Lung (tissue), 12 donors: Measurements from ENCODE around the gene TET1. TPM values are rescaled to one million over a fixed set of nuclear protein-coding genes. Genes with fewer than 3 reads are reported as not detected.

ENCODE experiments used
- ATAC-seq: fragments of 200-7000 bp; cut with Tn5 transposase; one replicate; pipeline ENCODE4 v1.9.1; 2020; ENCODE audit warnings: moderate number of reproducible peaks; ENCODE audit not compliant: insufficient read depth, low FRiP score
- DNase-seq, 3 donors: peaks; one replicate each; pipeline ENCODE4 v3.0.0-alpha.2; 2013 to 2017
- H3K27ac ChIP-seq, 2 donors: one replicate each; pipeline ENCODE4 v1.5.1; 2013; ENCODE audit warnings: mild to moderate bottlenecking in 2 of 2, moderate library complexity in 2 of 2, control low read depth in 1 of 2, inconsistent platforms in 1 of 2, low read depth in 1 of 2, low read length in 1 of 2
- H3K27me3 ChIP-seq, 3 donors: one replicate each; pipeline ENCODE4 v1.5.1; 2013; ENCODE audit warnings: low read length in 2 of 3; ENCODE audit not compliant: control insufficient read depth in 3 of 3, insufficient read depth in 3 of 3
- H3K36me3 ChIP-seq, 4 donors: one replicate each; pipeline ENCODE4 v1.5.1; 2013; ENCODE audit warnings: low read length in 4 of 4, mild to moderate bottlenecking in 1 of 4, moderate library complexity in 1 of 4; ENCODE audit not compliant: control insufficient read depth in 4 of 4, insufficient read depth in 4 of 4
- H3K4me1 ChIP-seq, 5 donors: one replicate each; pipeline ENCODE4 v1.5.1; 2013; ENCODE audit warnings: low read length in 5 of 5, mild to moderate bottlenecking in 2 of 5, moderate library complexity in 1 of 5; ENCODE audit not compliant: control insufficient read depth in 5 of 5, insufficient read depth in 5 of 5
- H3K4me3 ChIP-seq: one replicate; pipeline ENCODE4 v1.5.1; 2013; ENCODE audit warnings: mild to moderate bottlenecking, control low read depth, moderate library complexity
- H3K9ac ChIP-seq, 2 donors: one replicate each; pipeline ENCODE4 v1.5.1; 2013; ENCODE audit warnings: low read length in 2 of 2, control low read depth in 1 of 2; ENCODE audit not compliant: insufficient read depth in 1 of 2
- H3K9me3 ChIP-seq, 4 donors: one replicate each; pipeline ENCODE4 v1.5.1; 2013; ENCODE audit warnings: low read length in 3 of 4, mild to moderate bottlenecking in 1 of 4, moderate library complexity in 1 of 4; ENCODE audit not compliant: control insufficient read depth in 4 of 4, insufficient read depth in 3 of 4
- CTCF ChIP-seq: IDR thresholded peaks from 2 replicates; pipeline ENCODE4 v1.5.1; 2012; ENCODE audit warnings: mild to moderate bottlenecking; ENCODE audit errors: control extremely low read depth, extremely low read depth
- WGBS, 2 donors: extraction: QIAGEN DNeasy Blood & Tissue Kit; methylation state at CpG; one replicate each; pipeline ENCODE4 v1.1.7; 2013; 5-methylcytosine and 5-hydroxymethylcytosine counted together
- polyA plus RNA-seq, 2 donors: library from polyadenylated mRNA; stranded (reverse); fragments of 200-250 nt; gene quantifications; one replicate each; pipeline ENCODE4 v1.2.1, GENCODE V29; 2013
- total RNA-seq, 2 donors: library from RNA; depleted of rRNA in 1 of 2; stranded (reverse); fragments of >200 nt in 1 of 2; gene quantifications; one replicate each; pipeline ENCODE4 v1.2.1, GENCODE V29; 2014 to 2021
- donor health status: control.
- donor health status: control.
- donor health status: Bipolar disorder and iron deficiency.
- donor health status: healthy.
- donor health status: DM: yes; HTN: yes; CAD: no.

TET1 gene
- total and polyA plus RNA-seq, 4 donors = 0.06 to 23.5 (median 0.73) TPM

GRCh38 chr10:68543004-68543918 is 16.9 kb upstream of the TET1 start:
- no peak for ATAC-seq
- WGBS, 2 donors = 78 to 81% methylated on average over 5 of the region's 5 CpGs
- no peak overlapping the region for H3K4me3 ChIP-seq
- H3K27me3 ChIP-seq = no peaks in the 10 kb centered on the region
- H3K9me3 ChIP-seq = no peaks in the 10 kb centered on the region
- H3K4me1 ChIP-seq = peaks cover 0 to 3% (median 0%) of the 10 kb centered on the region in 5 donors
- H3K27ac ChIP-seq = no peak overlapping the region
- DNase-seq = no peak
- TF ChIP-seq CTCF = no peak
- H3K36me3 ChIP-seq = no peaks in the 10 kb centered on the region
- no peak overlapping the region for H3K9ac ChIP-seq

DNA sequence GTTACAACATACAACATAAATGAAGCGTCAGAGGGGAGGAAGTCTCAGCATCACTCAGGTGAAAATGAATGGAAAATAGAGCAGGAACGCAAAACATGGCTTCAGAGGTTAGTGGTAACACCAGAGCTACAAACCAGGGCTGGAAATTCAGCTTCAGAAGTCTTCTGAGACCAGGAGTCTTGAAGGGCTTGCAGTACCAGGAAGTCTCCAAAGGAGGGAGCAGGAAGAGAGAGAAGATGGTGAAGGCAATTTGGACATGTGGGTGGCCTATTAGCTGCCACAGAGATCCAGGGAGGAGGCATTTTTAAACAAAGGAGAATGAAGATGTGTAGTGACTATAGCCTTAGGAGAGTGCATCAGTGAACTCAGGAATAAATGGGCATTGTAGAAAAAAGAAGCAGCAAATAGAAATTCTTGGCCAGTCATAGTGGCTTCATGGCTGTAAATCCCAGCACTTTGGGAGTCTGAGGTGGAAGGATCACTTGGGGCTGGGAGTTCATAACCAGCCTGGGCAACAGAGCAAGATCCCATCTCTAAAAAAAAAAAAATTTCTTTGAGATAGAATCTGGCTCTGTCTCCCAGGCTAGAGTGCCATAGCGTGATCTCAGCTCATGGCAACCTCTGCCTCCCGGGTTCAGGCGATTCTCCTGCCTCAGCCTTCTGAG is 9.3 kb upstream of the TET1 start:
- 78 to 86% methylated on average over 5 of the region's 5 CpGs for WGBS, 2 donors
- ATAC-seq = peak; percentile 78
- peak; percentile 64 to 85 (median 81) for DNase-seq

DNA sequence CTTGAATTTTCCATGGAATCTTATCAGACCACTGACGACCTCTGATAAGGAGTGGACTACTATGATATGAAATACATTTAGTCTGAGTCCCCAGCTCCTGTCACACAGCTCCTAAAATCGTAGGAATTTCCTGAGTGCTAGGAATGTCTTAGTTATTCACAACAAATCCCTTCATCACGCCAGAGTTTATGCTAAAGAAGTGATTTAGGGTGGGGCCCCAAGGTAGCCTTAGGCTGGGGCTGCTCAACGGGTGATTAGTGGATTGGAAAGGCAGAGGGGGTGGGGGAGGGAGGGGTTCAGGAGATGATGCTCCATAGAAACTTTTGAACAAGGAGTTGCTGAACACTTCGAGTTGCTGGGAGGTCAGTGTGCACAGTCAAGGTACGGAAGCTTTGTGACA is 7.0 kb upstream of the TET1 start:
- Histone ChIP-seq H3K36me3 (no peaks in the 10 kb centered on the region), H3K4me3 (no peak overlapping the region), H3K9ac (no peak overlapping the region), H3K27me3 (no peaks in the 10 kb centered on the region), H3K27ac (no peak overlapping the region), H3K9me3 (no peaks in the 10 kb centered on the region), H3K4me1 (no peaks in the 10 kb centered on the region)
- DNase-seq = no peak
- no peak for TF ChIP-seq CTCF
- ATAC-seq = no peak
- 58 to 73% methylated on average over 6 of the region's 6 CpGs for WGBS, 2 donors

More for the DNA sequence above, 9.3 kb upstream of the TET1 start:
- H3K9me3 ChIP-seq = no peaks in the 10 kb centered on the region
- H3K36me3 ChIP-seq = no peaks in the 10 kb centered on the region
- H3K27me3 ChIP-seq = no peaks in the 10 kb centered on the region
- no peak overlapping the region for H3K9ac ChIP-seq
- no peak overlapping the region for H3K4me3 ChIP-seq
- TF ChIP-seq CTCF = peak; percentile 45
- H3K27ac ChIP-seq = no peak overlapping the region
- no peaks in the 10 kb centered on the region for H3K4me1 ChIP-seq
